Gastroesophageal sphincter (tissue), 4 donors: Measurements from ENCODE around the gene GLOD5. TPM values are rescaled to one million over a fixed set of nuclear protein-coding genes. Genes with fewer than 3 reads are reported as not detected.
"Not testable (repeated sequence)": the region's sequence is repeated elsewhere in the genome, so short reads cannot be mapped to it uniquely, and the experiment has no call there.

Source experiments
- ATAC-seq: fragments of 150-250 bp; one replicate; pipeline ENCODE4 v1.9.1; 2016; ENCODE audit warnings: mild to moderate bottlenecking, moderate library complexity
- H3K27ac ChIP-seq, 4 donors: fragments of 200-600 bp; sonication (generic) in 3 of 4; 1 replicate in 3 of 4; 2 replicates in 1 of 4; pipeline ENCODE4 v1.5.1; 2016 to 2019
- H3K27me3 ChIP-seq: fragments of 200-600 bp; sonication (generic); one replicate; pipeline ENCODE4 v1.5.1; 2019
- H3K36me3 ChIP-seq, 2 donors: fragments of 200-600 bp; sonication (generic); one replicate each; pipeline ENCODE4 v1.5.1; 2019; ENCODE audit warnings: control low read depth in 1 of 2
- H3K4me1 ChIP-seq, 3 donors: fragments of 200-600 bp; sonication (generic); 1 replicate in 2 of 3; 2 replicates in 1 of 3; pipeline ENCODE4 v1.5.1; 2016 to 2019; ENCODE audit warnings: control low read depth in 2 of 3
- H3K4me3 ChIP-seq, 2 donors: fragments of 200-600 bp; sonication (generic); one replicate each; pipeline ENCODE4 v1.5.1; 2019; ENCODE audit warnings: mild to moderate bottlenecking in 1 of 2, moderate library complexity in 1 of 2
- H3K9me3 ChIP-seq, 3 donors: fragments of 200-600 bp; sonication (generic); one replicate each; pipeline ENCODE4 v1.5.1; 2017 to 2019; ENCODE audit warnings: control low read depth in 2 of 3
- CTCF ChIP-seq, 4 experiments: fragments of 200-600 bp in 2 of 4; fragments of 450-650 bp in 2 of 4; sonication (generic) in 1 of 4; IDR thresholded peaks; one replicate each; pipeline ENCODE4 v1.5.1; 2017 to 2019; ENCODE audit warnings: antibody characterized with exemption in 4 of 4, mild to moderate bottlenecking in 2 of 4, moderate library complexity in 2 of 4
- EP300 ChIP-seq: sonication (generic); formaldehyde crosslinking; IDR thresholded peaks from one replicate; pipeline ENCODE4 v1.6.1; 2017; ENCODE audit warnings: antibody characterized with exemption, mild to moderate bottlenecking
- POLR2A ChIP-seq, 2 donors: fragments of 450-650 bp; IDR thresholded peaks; one replicate each; pipeline ENCODE4 v1.6.1; 2017; ENCODE audit warnings: antibody characterized with exemption in 2 of 2, mild to moderate bottlenecking in 2 of 2, moderate library complexity in 1 of 2
- POLR2AphosphoS5 ChIP-seq: sonication (generic); formaldehyde crosslinking; IDR thresholded peaks from one replicate; pipeline ENCODE4 v1.6.1; 2017; ENCODE audit warnings: antibody characterized with exemption
- WGBS, 2 donors: methylation state at CpG; one replicate each; pipeline ENCODE4 v1.1.5; 2018; ENCODE audit warnings: low coverage in 1 of 2; 5-methylcytosine and 5-hydroxymethylcytosine counted together
- total RNA-seq, 4 donors: library from RNA; depleted of rRNA; stranded (reverse); fragments of >200 nt; gene quantifications; one replicate each; pipeline ENCODE4 v1.1.0, GENCODE V29; 2016

GLOD5 gene
- total RNA-seq, 4 donors from 2014 or later: not detected

- ATAC-seq: no peak
- no peaks in the 10 kb centered on the region for H3K9me3 ChIP-seq
- TF ChIP-seq EP300 (no peak), CTCF (IDR thresholded peaks at IDR 0.05) (no peak), POLR2A (IDR thresholded peaks at IDR 0.05) (no peak), POLR2AphosphoS5 (no peak)
- no peaks in the 10 kb centered on the region for H3K27me3 ChIP-seq
- no peak overlapping the region for H3K27ac ChIP-seq
- H3K4me1 ChIP-seq: no peaks in the 10 kb centered on the region
- 100% methylated on average over 3 of the region's 8 CpGs; no CpG with 5 or more reads in 1 of the 2 donors for WGBS, 2 donors
- H3K4me3 ChIP-seq: no peak overlapping the region
- H3K36me3 ChIP-seq: peaks cover 0 to 90% of the 10 kb centered on the region in 2 donors
Observed at GRCh38 chrX:48815266-48815665, 53.7 kb downstream of the GLOD5 start.

DNA sequence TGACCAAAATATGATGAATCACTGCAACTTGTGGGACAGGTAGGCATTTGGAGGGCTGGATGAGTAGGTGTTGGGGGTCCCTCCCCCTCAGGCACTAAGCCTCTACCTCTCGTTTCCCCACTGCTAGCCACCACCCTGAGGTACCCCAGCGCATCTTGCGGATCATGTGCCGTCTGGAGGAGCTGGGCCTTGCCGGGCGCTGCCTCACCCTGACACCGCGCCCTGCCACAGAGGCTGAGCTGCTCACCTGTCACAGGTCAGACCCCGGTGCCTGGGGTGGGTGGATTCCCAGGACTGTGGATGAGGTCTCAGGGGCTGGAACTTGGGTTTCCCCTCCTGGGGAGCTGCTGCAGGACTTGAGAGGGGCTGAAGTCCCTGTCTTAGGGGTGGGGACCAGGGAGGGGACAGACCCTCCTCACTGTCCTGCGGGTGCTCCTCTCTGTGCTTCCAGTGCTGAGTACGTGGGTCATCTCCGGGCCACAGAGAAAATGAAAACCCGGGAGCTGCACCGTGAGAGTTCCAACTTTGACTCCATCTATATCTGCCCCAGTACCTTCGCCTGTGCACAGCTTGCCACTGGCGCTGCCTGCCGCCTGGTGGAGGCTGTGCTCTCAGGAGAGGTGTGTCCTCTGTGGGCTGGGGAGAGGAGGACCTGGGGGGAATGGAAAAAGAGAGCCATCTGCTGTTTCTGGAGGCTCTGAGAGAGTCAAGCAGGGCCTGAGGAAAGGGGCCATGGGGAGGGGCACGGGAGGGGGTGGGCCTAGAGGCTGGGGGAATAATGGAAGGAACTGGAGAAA, 54.7 kb downstream of the GLOD5 start:
- no peaks in the 10 kb centered on the region for H3K9me3 ChIP-seq
- no peak overlapping the region for H3K27ac ChIP-seq
- no peak for ATAC-seq
- no peak for TF ChIP-seq POLR2A (IDR thresholded peaks at IDR 0.05)
- TF ChIP-seq EP300: no peak
- TF ChIP-seq POLR2AphosphoS5: no peak
- TF ChIP-seq CTCF (IDR thresholded peaks at IDR 0.05): no peak
- no peaks in the 10 kb centered on the region for H3K4me1 ChIP-seq
- H3K4me3 ChIP-seq: no peak overlapping the region
- H3K27me3 ChIP-seq: no peaks in the 10 kb centered on the region
- no CpG with 5 or more reads among the region's 18 CpGs for WGBS, 2 donors
- H3K36me3 ChIP-seq: peaks cover 0 to 90% of the 10 kb centered on the region in 2 donors

DNA sequence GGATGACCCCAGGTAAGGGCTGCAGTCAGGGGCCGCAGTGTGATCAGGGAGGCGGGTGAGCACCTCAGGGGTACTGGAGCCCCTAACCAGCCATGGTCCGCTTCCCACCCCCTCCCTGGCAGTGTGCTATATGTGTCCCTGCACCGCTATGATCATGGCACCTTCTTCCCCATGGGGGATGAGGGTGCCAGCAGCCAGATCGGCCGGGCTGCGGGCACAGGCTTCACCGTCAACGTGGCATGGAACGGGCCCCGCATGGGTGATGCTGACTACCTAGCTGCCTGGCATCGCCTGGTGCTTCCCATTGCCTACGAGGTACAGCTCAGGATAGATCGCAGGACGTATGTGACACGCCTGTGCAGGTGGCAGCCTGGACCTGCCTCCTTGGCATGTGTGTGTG, 56.6 kb downstream of the GLOD5 start:
- TF ChIP-seq POLR2A (IDR thresholded peaks at IDR 0.05): no peak
- TF ChIP-seq CTCF (IDR thresholded peaks at IDR 0.05): no peak
- TF ChIP-seq POLR2AphosphoS5: no peak
- no peak for TF ChIP-seq EP300
- no peak for ATAC-seq
- H3K4me1 ChIP-seq: no peaks in the 10 kb centered on the region
- WGBS, 2 donors: 87% methylated on average over 3 of the region's 16 CpGs; no CpG with 5 or more reads in 1 of the 2 donors
- no peaks in the 10 kb centered on the region for H3K9me3 ChIP-seq
- H3K4me3 ChIP-seq: no peak overlapping the region
- peaks cover 0 to 96% of the 10 kb centered on the region in 2 donors for H3K36me3 ChIP-seq
- no peaks in the 10 kb centered on the region for H3K27me3 ChIP-seq
- no peak overlapping the region for H3K27ac ChIP-seq

GRCh38 chrX:48818866-48819265, 57.3 kb downstream of the GLOD5 start:
- Histone ChIP-seq H3K27me3 (no peaks in the 10 kb centered on the region), H3K4me1 (no peaks in the 10 kb centered on the region), H3K9me3 (no peaks in the 10 kb centered on the region), H3K4me3 (no peak overlapping the region), H3K36me3 (peaks cover 0 to 96% of the 10 kb centered on the region in 2 donors), H3K27ac (no peak overlapping the region)
- ATAC-seq: no peak
- no peak for TF ChIP-seq POLR2AphosphoS5
- no peak for TF ChIP-seq POLR2A (IDR thresholded peaks at IDR 0.05)
- TF ChIP-seq EP300: no peak
- no peak for TF ChIP-seq CTCF (IDR thresholded peaks at IDR 0.05)
- WGBS, 2 donors: no CpG with 5 or more reads among the region's 4 CpGs

GRCh38 chrX:48819394-48819793, 57.8 kb downstream of the GLOD5 start:
- H3K4me1 ChIP-seq, H3K27ac ChIP-seq, H3K9me3 ChIP-seq, H3K4me3 ChIP-seq, H3K27me3 ChIP-seq, ATAC-seq: not testable (repeated sequence)
- WGBS, 2 donors: 68 to 74% methylated on average over 4 to 6 of the region's 9 CpGs
- H3K36me3 ChIP-seq: peaks cover 0 to 97% of the 10 kb centered on the region in 2 donors
